Naive thymus-derived CD4-positive, alpha-beta T cell (primary cell): ENCODE results near the gene MFSD6L. TPM values are rescaled to one million over a fixed set of nuclear protein-coding genes. Genes with fewer than 3 reads are reported as not detected.

Source experiments
- ATAC-seq: fragments of 150-1000 bp; cut with Tn5 transposase; 2 replicates; pipeline ENCODE4 v1.10.0; 2021; ENCODE audit warnings: mild to moderate bottlenecking, moderate library complexity
- CTCF ChIA-PET: fragments of 350-600 bp; sonication (Branson Sonifier 250); formaldehyde crosslinking; loops from one replicate; lab custom pipeline; 2021; ENCODE audit warnings: antibody characterized with exemption; lab: Charles Lee
- POLR2A ChIA-PET: fragments of 350-600 bp; sonication (Branson Sonifier 250); formaldehyde crosslinking; loops from one replicate; lab custom pipeline; 2021; ENCODE audit warnings: antibody characterized with exemption, inconsistent platforms; lab: Charles Lee
- DNase-seq, 9 donors: peaks; one replicate each; pipeline versions ENCODE4 v3.0.0 to v3.0.0-alpha.2; 2020 to 2022; ENCODE audit warnings: mixed read lengths in 1 of 9
- H3K27ac ChIP-seq: one replicate; pipeline ENCODE4 v1.7.0; 2013; ENCODE audit warnings: mild to moderate bottlenecking, low read depth, low read length, moderate library complexity
- H3K27me3 ChIP-seq, 2 donors: one replicate each; pipeline ENCODE4 v1.7.0; 2013; ENCODE audit warnings: low read length in 2 of 2, mild to moderate bottlenecking in 2 of 2, moderate library complexity in 2 of 2; ENCODE audit not compliant: control insufficient read depth in 2 of 2, insufficient read depth in 2 of 2
- H3K36me3 ChIP-seq, 3 experiments: 1 replicate in 2 of 3; 2 replicates in 1 of 3; pipeline ENCODE4 v1.7.0; 2013; ENCODE audit warnings: low read length in 3 of 3, mild to moderate bottlenecking in 3 of 3, moderate library complexity in 1 of 3; ENCODE audit not compliant: insufficient read depth in 3 of 3, control insufficient read depth in 2 of 3
- H3K4me1 ChIP-seq, 2 donors: one replicate each; pipeline ENCODE4 v1.7.0; 2013; ENCODE audit warnings: low read length in 2 of 2, mild to moderate bottlenecking in 2 of 2, moderate library complexity in 1 of 2; ENCODE audit not compliant: control insufficient read depth in 2 of 2, insufficient read depth in 2 of 2
- H3K4me3 ChIP-seq: 2 replicates; pipeline ENCODE4 v1.7.0; 2013; ENCODE audit warnings: mild to moderate bottlenecking, low read length
- H3K9me3 ChIP-seq, 3 experiments: 1 replicate in 2 of 3; 2 replicates in 1 of 3; pipeline ENCODE4 v1.7.0; 2013; ENCODE audit warnings: low read length in 3 of 3; ENCODE audit not compliant: control insufficient read depth in 2 of 3
- H3K27ac Mint-ChIP-seq, 9 donors: one replicate each; pipeline ENCODE4 v1.8.0; 2020 to 2022; ENCODE audit warnings: mixed read lengths in 9 of 9, mild to moderate bottlenecking in 8 of 9, moderate library complexity in 5 of 9, inconsistent platforms in 2 of 9
- H3K27me3 Mint-ChIP-seq, 5 donors: one replicate each; pipeline ENCODE4 v1.8.0; 2021 to 2022; ENCODE audit warnings: mixed read lengths in 5 of 5, mild to moderate bottlenecking in 1 of 5
- H3K36me3 Mint-ChIP-seq, 5 donors: one replicate each; pipeline ENCODE4 v1.8.0; 2020 to 2022; ENCODE audit warnings: mixed read lengths in 5 of 5, mild to moderate bottlenecking in 3 of 5, inconsistent platforms in 1 of 5
- H3K4me1 Mint-ChIP-seq, 7 donors: one replicate each; pipeline ENCODE4 v1.8.0; 2020 to 2022; ENCODE audit warnings: mixed read lengths in 7 of 7, mild to moderate bottlenecking in 3 of 7, inconsistent platforms in 1 of 7
- H3K4me3 Mint-ChIP-seq, 10 donors: one replicate each; pipeline ENCODE4 v1.8.0; 2020 to 2022; ENCODE audit warnings: mild to moderate bottlenecking in 10 of 10, mixed read lengths in 10 of 10, moderate library complexity in 6 of 10, inconsistent platforms in 2 of 10
- H3K9me3 Mint-ChIP-seq, 11 donors: one replicate each; pipeline ENCODE4 v1.8.0; 2020 to 2022; ENCODE audit warnings: mixed read lengths in 11 of 11, mild to moderate bottlenecking in 4 of 11, inconsistent platforms in 1 of 11, moderate library complexity in 1 of 11
- intact Hi-C, 2 donors: fragments of 100-400 bp; cut with micrococcal nuclease; formaldehyde crosslinking; loops; one replicate each; pipeline ENCODE4 v1.15.1; 2023
- polyA plus RNA-seq, 2 donors: library from polyadenylated mRNA; unstranded; fragments of 300-500 nt; fragmentation: Illumina TruSeq; gene quantifications; one replicate each; pipeline ENCODE4 v1.2.3, GENCODE V29; 2021
- total RNA-seq, 6 experiments: library from RNA in 5 of 6; stranded (reverse) in 5 of 6; gene quantifications; 1 replicate in 5 of 6; 2 replicates in 1 of 6; pipeline ENCODE4 v1.2.3 and lab custom pipeline; 2021 to 2026

Gene MFSD6L, protein sequence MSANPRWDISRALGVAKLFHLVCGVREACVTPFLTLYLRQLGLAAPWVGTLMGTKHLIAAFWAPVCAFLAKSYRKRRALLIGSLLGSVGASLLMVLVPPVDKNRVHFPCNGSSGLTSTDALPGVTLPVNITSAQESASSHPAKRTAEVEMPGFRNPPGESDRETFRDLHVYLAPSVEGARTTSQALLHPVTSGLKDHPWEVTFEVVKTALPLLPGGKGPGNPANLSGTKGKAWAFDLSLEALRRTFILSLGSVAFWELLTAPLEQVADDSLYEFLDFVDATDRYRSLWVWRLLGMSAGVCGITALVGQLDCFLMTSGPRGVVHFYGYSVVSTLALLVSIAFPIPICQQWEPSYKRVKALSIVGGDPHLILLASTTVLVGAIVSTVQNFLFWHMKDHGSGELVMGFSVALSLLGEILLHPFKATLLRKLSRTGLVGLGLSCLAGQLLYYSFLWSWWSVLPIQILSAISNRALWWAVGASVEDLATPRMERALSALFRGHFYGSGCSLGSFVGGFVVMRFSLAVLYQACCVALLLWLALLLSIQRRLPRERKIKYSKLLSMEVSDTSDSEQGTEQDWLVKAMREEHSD
- total RNA-seq (1 to 10 TPM in 1 of 5 experiments, under 1 TPM in 1, not detected in 3; 0.96 to 1.8 TPM), polyA plus RNA-seq (not detected), total RNA-seq (lab: John Stamatoyannopoulos, UW) (not detected)

DNA sequence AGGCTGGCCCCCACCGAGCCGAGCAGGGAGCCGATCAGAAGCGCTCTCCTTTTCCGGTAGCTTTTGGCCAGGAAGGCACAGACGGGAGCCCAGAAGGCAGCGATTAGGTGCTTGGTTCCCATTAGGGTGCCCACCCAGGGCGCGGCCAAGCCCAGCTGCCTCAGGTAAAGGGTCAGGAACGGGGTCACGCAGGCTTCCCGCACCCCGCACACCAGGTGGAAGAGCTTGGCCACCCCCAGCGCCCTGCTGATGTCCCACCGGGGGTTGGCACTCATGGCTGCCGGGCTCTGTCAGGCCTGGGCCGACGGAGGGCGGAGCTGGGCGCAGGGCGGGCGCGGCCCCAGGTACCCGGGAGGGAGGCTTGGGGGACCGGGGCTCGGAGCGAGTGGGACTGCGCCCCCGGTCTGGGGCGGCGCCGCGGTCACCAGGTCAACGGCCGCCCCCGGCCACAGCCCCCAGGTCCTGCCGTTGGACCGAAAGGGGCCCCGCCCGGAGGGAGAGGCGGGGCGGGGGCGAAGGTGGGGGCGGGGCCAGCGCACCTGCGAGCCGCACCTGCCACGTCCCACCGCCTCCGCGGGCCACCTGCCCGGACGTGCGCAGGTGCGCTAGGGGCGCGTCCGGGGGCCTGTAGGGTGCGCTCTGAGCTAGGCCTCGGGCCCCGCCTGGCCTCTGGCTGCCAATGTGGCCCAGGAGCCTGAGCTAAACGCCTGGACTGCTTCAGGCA is at the start of gene MFSD6L:
Gene MFSD6L, minus strand, starts transcription at position 520 of the 724 bp plus-strand sequence. Its CDS starts 245 bp downstream, at position 275.
- POLR2A ChIA-PET, result no interaction called here
- no peaks in the 10 kb centered on the region for H3K27me3 ChIP-seq
- intact Hi-C loops, result loop anchor here (1.0 to 10.0 kb wide), 2 partner anchors 96 to 199 kb away; no protein-coding TSS in a partner anchor
- Mint-ChIP-seq H3K27ac (peak within 1 kb of the TSS in 1 of 9 donors; percentile 25), H3K9me3 (no peaks in the 10 kb centered on the region), H3K4me1 (peaks cover 0 to 4% (median 0%) of the 10 kb centered on the region in 7 donors), H3K4me3 (no peak within 1 kb of the TSS), H3K36me3 (peaks cover 0 to 5% (median 0%) of the 10 kb centered on the region in 5 donors), H3K27me3 (peaks cover 0 to 4% (median 0%) of the 10 kb centered on the region in 5 donors)
- CTCF ChIA-PET, result interaction anchor here (1.0 to 1.5 kb wide), 2 partner anchors 8 to 199 kb away, joined by 3 to 4 read pairs; no protein-coding TSS in a partner anchor
- DNase-seq (no peak), ATAC-seq (no peak)
- H3K36me3 ChIP-seq, result no peaks in the 10 kb centered on the region
- no peaks in the 10 kb centered on the region for H3K9me3 ChIP-seq
- no peak within 1 kb of the TSS for H3K27ac ChIP-seq
- H3K4me1 ChIP-seq, result no peaks in the 10 kb centered on the region
- H3K4me3 ChIP-seq, result no peak within 1 kb of the TSS

DNA sequence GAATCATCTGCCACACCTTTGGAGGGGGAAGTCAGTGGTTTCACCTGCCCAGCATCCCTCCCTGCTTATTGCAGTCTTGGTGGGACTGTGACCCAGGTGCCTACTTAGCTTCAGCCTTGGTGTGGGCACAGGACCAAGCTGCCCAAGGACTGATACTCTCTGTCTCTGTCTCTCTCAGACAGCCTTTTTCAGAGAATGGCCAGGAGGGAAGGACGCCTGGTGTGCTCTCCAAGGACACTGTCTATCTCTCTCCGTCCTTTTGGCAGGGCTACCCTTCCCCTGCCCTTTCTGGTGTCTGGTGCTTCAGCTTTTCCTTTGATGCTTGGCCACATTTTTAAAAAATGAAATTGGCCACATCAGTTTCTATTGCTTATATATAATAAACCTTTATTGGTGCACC is 48.7 kb upstream of the MFSD6L start:
- Mint-ChIP-seq H3K4me1 (peaks cover 0 to 14% (median 0%) of the 10 kb centered on the region in 7 donors), H3K27me3 (no peaks in the 10 kb centered on the region), H3K4me3 (no peak overlapping the region), H3K27ac (no peak overlapping the region), H3K9me3 (peaks cover 0 to 2% (median 0%) of the 10 kb centered on the region in 11 donors), H3K36me3 (peaks cover 0 to 34% (median 10%) of the 10 kb centered on the region in 5 donors)
- no peak overlapping the region for H3K4me3 ChIP-seq
- no peaks in the 10 kb centered on the region for H3K9me3 ChIP-seq
- POLR2A ChIA-PET, result no interaction called here
- DNase-seq (no peak), ATAC-seq (no peak)
- intact Hi-C loops, result no loop called here
- H3K27ac ChIP-seq, result no peak overlapping the region
- CTCF ChIA-PET, result interaction anchor here (0.5 kb wide), 1 partner anchor 266 kb away, joined by 3 read pairs; no protein-coding TSS in a partner anchor
- H3K36me3 ChIP-seq, result no peaks in the 10 kb centered on the region
- H3K27me3 ChIP-seq, result no peaks in the 10 kb centered on the region
- no peaks in the 10 kb centered on the region for H3K4me1 ChIP-seq

DNA sequence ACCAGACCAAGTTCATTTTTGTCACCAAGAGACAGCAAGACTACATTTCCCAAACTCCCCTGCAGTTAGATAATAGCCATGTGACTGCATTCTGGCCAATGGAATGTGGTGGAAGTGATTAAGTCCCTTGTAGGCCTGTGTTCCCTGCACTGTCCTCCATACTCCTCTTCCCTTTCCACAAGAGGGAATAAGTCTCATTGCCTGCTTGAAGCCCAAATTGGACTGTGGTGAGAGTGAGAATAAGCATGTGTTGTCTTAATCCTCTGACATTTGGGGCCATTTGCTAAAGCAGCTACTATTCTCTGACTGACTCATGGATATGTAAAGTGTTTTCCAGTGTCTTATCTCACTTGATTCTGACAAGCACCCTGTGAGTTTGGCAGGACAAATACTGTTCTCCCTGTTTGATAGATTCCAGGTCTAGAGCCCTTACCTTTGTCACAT is 47.6 kb upstream of the MFSD6L start:
- H3K4me1 ChIP-seq, result no peaks in the 10 kb centered on the region
- Mint-ChIP-seq H3K36me3 (peaks cover 0 to 32% (median 10%) of the 10 kb centered on the region in 5 donors), H3K9me3 (peaks cover 0 to 2% (median 0%) of the 10 kb centered on the region in 11 donors), H3K4me1 (peaks cover 0 to 13% (median 0%) of the 10 kb centered on the region in 7 donors), H3K27ac (no peak overlapping the region), H3K4me3 (no peak overlapping the region), H3K27me3 (no peaks in the 10 kb centered on the region)
- H3K27ac ChIP-seq, result no peak overlapping the region
- H3K27me3 ChIP-seq, result no peaks in the 10 kb centered on the region
- ChIA-PET CTCF (no interaction called here), POLR2A (no interaction called here)
- intact Hi-C loops, result loop anchor here in 1 of 2 donors (1.0 kb wide), 1 partner anchor 22 kb away; no protein-coding TSS in a partner anchor
- H3K36me3 ChIP-seq, result no peaks in the 10 kb centered on the region
- no peaks in the 10 kb centered on the region for H3K9me3 ChIP-seq
- no peak overlapping the region for H3K4me3 ChIP-seq
- ATAC-seq (no peak), DNase-seq (peak in 1 of 9 donors; percentile 11)

DNA sequence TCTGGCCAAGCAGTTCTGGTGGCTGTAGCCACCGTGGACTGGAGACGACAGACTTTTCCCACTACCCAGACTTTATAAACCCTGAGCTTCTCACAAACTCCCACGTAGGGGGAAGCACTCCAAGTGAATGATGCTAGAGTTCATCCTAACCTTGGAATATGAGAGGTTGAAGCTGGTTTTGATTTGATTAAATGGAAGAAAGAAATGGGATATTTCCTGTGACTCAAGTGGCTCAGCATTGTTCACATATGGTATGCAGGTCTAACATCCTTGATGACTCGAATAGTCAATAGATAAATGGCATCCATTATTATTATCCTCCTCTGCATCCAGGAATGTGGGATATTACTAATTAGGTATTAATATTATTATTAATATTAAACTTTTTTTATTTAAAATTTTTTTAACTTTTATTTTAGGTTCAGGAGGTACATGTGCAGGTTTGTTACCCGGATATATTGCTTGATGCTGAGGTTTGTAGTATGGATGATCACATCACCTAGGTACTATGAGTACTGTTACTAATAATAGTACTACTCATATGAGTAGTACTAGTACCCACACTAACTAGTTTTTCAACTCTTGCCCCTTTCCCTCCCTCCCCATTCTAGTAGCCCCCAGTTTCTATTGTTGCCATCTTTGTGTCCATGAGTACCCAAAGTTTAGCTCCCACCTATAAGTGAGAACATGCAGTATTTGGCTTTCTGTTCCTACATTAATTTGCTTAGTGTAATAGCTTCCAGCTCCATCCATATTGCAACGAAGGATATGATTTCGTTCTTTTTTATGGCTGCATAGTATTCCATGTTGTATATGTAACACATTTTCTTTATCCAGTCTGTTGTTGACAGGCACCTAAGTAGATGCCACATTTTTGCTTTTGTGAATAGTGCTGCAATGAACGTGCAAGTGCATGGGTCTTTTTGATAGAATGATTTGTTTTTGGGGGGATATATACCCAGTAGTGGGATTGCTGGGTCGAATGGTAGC is 45.4 kb upstream of the MFSD6L start:
- Histone ChIP-seq H3K27me3 (no peaks in the 10 kb centered on the region), H3K4me1 (no peaks in the 10 kb centered on the region), H3K36me3 (no peaks in the 10 kb centered on the region), H3K27ac (no peak overlapping the region), H3K4me3 (no peak overlapping the region), H3K9me3 (no peaks in the 10 kb centered on the region)
- CTCF ChIA-PET, result interaction anchor here (1.1 kb wide), 1 partner anchor 23 kb away, joined by 3 read pairs; no protein-coding TSS in a partner anchor
- Mint-ChIP-seq H3K4me3 (no peak overlapping the region), H3K9me3 (peaks cover 0 to 3% (median 0%) of the 10 kb centered on the region in 11 donors), H3K27me3 (no peaks in the 10 kb centered on the region), H3K27ac (no peak overlapping the region), H3K4me1 (peaks cover 0 to 4% (median 0%) of the 10 kb centered on the region in 7 donors), H3K36me3 (peaks cover 0 to 29% (median 10%) of the 10 kb centered on the region in 5 donors)
- no peak for DNase-seq
- POLR2A ChIA-PET, result no interaction called here
- ATAC-seq, result no peak
- intact Hi-C loops, result no loop called here

DNA sequence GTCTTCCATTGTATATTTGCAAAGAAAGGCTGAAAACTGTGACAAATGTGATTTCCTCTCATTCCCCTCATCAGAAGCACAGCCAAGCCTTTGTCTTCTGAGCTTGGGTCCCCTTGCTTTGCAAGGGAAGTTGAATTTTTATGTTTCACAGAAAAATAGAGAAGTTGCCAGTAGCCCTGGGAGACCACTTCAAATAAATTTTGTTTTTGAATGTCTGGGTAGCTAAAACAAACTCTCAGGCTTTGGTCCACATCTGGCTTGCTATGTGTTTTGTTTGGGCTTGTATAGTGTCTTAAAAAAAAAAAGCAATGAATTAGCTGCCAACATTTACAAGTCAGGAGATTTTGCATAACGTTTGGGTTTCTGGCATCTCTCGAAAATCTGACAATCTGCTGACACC is 44.2 kb upstream of the MFSD6L start:
- Histone ChIP-seq H3K36me3 (no peaks in the 10 kb centered on the region), H3K27me3 (no peaks in the 10 kb centered on the region), H3K9me3 (no peaks in the 10 kb centered on the region), H3K4me3 (no peak overlapping the region), H3K27ac (no peak overlapping the region), H3K4me1 (no peaks in the 10 kb centered on the region)
- ChIA-PET CTCF (no interaction called here), POLR2A (no interaction called here)
- no peak for ATAC-seq
- DNase-seq, result no peak
- intact Hi-C loops, result no loop called here
- Mint-ChIP-seq H3K36me3 (peaks cover 0 to 25% (median 10%) of the 10 kb centered on the region in 5 donors), H3K4me3 (no peak overlapping the region), H3K27me3 (no peaks in the 10 kb centered on the region), H3K9me3 (peaks cover 0 to 3% (median 0%) of the 10 kb centered on the region in 11 donors), H3K27ac (peak overlapping the region in 1 of 9 donors; percentile 28), H3K4me1 (peaks cover 0 to 4% (median 0%) of the 10 kb centered on the region in 7 donors)
